HG02588 (cell line): ENCODE measurements around the gene DMC1.
"Not testable (repeated sequence)": the region's sequence is repeated elsewhere in the genome, so short reads cannot be mapped to it uniquely, and the experiment has no call there.

Experiments used
- ATAC-seq: cut with Tn5 transposase; IDR thresholded peaks from one replicate; pipeline ENCODE4 v1.9.1; 2021; ENCODE audit warnings: mild to moderate bottlenecking, moderate library complexity; ENCODE audit not compliant: unreplicated experiment

The DMC1 gene, protein sequence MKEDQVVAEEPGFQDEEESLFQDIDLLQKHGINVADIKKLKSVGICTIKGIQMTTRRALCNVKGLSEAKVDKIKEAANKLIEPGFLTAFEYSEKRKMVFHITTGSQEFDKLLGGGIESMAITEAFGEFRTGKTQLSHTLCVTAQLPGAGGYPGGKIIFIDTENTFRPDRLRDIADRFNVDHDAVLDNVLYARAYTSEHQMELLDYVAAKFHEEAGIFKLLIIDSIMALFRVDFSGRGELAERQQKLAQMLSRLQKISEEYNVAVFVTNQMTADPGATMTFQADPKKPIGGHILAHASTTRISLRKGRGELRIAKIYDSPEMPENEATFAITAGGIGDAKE

DNA sequence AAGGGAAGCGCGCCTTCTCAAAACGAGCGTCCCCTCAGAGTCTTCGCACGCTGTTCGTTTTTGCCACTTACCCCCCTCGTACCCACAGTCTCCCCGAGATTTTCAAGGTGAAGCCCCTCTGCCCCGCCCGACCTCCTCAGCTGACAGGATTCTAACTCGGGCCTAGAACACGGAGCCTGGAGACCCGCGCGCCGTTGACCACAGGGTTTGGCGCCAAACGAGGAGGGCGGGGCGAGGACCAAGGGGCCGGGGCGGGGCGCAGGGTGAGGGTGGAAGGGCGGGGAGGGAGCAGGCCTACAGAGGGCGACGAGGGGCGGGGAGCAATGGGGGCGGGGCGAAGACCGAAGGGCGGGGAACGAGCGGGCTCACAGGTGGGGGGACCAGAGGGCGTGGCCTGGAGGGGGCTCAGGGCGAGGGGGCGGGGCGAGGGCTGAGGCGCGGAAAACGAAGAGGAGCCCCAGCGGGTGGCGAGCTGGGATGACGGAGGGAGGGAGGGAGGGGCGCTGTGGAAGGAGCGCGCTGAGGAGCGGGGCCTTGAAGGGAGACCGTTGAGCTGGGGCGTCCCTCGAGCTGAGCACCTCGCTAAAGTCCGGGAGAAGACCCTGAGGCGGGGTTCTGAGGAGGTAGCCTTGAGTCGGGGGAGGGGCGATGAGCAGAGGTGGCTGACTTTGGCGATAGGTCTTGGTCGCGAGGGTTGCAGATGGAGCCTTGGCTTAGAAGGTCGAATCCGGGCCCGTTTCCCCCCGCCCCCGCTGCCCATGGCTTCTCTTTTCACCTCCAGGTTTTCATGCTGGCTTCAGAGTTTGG, at the start of gene DMC1:
Gene DMC1, minus strand, starts transcription at position 212 of the 807 bp plus-strand sequence. CDS start 1,927 bp downstream, outside the sequence.
- peak; percentile 66 for ATAC-seq

DNA sequence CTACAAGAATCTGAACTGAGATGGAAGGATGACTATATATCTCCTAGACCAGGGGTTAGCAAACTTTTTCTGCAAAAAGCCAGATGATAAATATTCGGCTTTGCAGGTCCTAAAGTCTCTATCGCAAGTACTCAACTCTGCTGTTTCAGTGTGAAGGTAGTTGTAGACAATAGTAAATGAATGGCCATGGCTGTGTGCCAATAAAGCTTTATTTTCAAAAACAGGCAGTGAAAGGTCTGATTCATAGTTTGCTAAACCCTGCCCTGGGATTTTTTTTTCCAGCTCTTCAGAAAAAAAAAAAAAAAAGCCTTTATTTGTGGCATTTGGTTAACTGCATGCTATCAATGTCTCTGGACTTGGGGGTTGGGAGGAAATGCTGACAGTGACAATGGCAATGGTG, 48.7 kb upstream of the DMC1 start:
- ATAC-seq, result no peak

DNA sequence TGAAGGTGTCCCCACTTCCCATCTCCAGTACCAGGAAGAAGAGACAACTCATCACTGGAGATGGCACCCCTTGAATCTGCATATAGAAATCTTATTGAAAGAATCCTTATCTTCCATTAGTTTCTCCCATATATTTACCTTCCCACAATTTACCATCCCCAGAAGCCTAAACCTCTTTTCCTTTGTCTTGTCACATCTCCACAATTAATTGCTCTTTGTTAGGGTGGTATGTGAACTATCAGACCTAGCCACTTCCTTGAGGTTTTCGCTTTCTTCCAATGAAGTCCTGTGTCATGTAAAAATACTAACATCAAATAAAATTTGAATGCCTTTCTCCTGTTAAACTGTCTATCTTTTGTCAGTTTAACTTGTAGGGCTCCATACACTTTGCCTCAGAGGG, 48.3 kb upstream of the DMC1 start:
- ATAC-seq, result no peak

DNA sequence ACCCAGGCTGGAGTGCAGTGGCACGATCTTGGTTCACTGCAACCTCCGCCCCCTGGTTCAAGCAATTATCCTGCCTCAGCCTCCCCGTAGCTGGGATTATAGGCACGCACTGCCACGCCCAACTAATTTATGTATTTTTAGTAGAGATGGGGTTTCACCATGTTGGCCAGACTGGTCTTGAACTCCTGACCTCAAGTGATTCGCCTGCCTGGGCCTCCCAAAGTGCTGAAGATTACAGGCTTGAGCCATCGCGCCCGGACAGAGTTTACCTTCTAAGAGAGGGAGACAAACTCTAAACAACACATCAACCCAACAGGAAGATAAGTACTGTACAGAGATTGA, 45.1 kb upstream of the DMC1 start:
- ATAC-seq, result not testable (repeated sequence)

DNA sequence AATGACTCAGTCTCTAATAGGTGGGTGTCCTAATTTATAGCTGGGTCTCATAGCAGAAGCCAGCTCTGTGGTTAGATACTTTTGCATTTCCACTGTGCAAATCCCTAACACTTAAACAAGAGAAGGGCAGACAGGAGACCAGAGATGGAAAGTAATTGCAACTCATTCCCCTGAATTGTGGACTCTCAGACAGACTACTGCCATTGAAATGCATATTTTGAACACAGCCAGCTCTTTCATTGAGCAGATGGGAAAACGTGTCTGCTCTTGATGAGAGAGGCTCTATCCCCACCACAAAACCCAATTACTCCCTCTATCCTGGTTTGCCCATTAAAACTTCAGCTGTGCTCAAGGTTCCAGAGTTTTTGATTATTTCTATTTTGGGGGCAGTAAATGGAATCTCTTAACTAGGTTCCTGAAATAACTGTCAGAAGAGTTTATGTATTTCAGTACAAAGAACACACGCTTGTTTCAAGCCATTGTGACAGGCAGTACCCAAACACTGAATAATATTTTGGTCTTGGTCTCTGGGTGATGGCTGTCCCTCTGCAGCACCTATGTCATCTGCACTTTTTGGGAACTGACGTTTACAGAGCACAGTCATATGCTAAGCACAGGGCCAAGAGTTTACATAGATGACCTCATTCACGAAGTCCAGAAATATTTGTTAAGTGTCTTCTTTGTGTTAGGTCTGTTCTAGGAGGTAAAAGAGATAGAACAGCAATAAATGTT, 44.5 kb upstream of the DMC1 start:
- ATAC-seq, result no peak

DNA sequence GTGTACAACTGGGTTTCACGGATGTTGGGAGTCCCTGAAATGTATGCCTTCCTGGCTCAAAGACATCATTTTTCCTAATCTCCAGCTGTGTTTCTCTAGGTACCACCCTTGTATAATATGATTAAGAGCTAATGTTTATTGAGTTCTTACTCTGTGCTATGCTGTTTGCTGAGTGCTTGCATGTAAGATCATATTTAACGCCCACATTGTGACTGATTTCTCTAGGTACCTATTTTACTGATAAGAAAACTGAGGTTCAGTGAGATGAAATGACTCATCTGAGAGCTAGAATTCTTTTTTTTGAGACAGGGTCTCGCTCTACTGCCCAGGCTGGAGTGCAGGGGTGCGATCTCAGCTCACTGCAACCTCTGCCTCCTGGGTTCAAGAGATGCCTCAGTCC, 43.6 kb upstream of the DMC1 start:
- no peak for ATAC-seq

DNA sequence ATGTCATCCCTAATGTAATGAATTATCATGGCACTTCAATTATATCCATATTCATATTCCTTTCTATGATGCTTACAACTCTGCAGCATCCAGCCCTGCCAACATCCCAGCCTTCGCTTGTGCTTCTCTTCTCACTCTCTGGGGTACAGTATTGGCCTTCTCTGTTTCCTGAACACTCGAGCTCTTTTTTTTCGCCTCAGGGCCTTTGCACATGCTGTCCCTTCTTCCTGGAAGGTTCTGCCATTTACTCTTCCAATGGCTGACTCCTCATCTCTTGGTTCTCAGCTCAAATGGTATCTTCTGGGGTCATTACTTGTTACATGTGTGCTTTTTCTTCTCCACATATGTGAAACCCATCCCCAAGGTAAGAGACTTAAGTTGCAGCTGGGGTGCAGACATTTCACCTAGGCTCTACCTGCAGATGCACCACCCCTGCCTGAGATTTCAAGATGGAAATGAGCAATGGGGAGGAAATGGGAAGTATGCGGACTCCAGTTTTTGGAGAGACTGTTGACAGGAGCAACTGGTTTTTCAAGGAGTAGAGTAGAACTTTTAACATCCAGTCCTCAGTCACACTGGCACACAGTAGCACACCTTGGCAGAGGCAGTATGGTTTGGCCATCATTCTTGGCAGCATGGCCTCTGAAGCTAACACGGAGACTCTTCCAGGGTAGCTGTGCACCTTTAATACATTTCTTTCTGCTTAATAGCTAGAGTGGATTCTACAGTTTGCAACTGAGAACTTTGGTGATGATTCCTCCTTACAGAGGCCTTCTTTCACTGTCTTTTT, 42.4 kb upstream of the DMC1 start:
- ATAC-seq, result no peak

DNA sequence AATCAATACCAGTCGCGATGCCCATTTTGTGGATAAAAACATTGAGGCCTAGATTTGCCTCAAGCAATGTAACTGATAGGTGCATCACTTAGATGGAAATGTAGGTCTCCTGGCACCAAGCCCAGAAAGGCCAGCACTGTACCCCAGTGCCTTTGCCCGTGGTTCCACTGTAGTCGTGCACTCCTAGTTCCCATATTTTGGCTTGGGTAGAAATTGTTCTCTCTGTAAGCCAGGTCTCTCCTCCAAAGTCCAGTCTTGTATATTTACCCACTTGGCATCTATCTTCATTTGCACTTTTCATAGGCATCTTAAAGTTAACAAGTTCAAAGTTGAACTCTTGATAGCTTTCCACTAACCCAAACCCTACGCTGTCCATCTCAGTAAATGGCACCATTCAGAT, 41.6 kb upstream of the DMC1 start:
- no peak for ATAC-seq

DNA sequence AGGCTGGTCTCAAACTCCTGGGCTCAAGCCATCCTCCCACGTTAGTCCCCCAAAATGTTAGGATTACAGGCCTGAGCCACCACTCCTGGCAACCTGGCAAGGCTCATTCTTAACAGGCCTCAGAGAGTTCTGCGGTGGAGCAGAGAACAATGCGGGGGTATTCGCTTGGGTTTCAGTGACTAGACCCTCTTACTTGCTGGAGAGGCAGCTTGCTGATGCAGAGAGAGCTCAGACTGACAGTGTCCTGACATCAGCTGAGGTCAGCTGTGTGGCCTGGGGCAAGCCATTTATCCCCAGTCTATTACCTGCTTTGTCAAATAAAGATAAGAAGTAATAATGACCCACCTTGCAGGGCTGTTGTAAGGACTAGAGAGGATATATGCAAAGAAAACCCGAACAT, 40.3 kb upstream of the DMC1 start:
- no peak for ATAC-seq

DNA sequence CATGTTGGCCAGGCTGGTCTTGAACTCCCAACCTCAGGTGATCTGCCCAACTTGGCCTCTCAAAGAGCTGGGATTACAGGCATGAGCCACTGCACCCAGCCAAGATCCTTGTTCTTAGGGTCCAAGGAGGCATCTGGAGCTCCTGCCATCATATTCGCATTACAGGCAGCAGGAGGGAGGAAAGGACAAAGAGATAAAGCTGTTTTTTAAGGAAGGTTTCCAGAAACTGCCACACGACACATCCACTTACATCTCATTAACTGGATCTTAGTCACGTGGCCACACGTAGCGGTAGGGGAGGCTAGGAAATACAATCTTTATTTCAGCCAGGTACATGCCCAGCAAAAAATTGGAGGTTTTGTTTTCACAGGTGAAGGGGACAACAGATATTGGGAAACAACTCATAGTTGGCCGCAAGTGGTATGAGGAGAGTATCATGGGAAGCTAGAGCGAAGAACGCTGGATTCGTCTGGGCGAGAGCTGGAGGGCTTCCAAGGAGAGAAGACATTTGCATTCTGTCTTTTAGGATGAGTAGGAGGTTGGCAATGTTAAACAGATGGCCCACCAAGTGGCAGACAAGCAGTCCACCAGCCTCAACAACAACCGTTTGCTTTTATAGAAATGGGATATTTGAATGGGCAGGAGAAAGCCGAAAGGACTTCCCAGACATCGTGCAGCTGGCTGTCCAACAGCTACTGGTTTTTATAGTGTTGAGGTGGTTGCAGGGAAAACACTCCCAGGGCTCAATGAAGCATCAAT, 39.2 kb upstream of the DMC1 start:
- no peak for ATAC-seq

DNA sequence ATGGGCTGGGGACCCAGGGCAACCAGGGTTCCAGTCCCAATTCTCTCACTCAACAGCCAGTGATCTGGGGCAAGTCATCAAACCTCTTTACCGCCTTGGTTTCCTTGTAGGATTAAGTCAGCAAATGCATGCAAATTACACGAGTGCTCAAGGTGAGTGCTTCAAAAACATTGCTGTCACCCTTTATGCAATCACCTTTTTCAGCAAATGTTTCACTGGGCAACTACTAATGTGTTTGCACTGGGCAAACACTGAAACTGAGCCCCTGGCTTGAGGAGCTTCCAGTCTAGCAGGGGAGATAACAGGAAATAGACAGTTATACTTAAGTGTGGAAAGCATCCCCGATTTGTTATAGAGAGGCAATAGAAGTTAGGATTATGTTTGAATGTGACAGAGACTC, 37.7 kb upstream of the DMC1 start:
- ATAC-seq, result no peak

DNA sequence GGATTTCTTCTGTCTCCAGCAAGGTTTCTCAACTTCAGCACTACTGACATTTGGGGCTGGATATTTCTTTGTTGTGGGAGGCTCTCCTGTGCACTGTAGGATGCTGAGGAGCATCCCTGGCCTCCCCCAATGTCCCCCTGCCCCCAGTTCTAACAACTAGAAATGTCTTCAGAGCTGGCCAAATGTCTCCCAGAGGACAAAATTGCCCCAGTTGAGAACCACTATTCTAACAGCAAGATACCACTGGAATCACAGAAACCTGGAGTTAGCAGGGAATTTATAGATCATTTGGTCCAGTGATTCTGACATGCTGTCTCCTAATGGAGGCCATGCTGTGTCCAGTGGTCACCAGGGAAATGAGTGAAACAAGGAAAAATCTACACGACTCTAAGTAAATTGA, 32.2 kb upstream of the DMC1 start:
- ATAC-seq, result no peak

DNA sequence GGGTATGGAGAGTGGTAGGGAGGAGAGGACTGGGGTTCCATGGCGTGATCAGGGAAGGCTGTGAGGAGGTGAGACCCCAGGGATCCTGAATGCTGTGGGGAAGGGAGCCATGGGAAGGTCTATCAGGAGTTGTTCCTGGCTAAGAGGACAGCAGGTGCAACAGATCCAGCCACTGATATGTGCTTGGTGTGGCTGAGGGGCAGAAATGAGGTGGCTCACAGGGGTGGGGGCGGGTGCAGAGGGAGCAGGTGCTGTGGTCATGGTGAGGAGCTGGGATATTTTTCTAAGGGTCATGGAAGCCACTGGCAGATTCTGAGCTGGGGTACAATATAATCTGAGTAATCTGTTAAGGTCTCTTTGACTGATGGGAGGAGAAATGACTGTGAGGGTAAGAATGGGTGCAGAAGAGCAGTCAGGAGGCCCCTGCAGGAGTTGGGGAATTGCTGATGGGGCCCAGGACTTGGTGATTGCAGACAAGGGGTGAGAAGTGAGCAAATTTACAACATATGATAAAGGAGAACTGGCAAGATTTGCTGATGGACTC, 31.3 kb upstream of the DMC1 start:
- ATAC-seq, result no peak

DNA sequence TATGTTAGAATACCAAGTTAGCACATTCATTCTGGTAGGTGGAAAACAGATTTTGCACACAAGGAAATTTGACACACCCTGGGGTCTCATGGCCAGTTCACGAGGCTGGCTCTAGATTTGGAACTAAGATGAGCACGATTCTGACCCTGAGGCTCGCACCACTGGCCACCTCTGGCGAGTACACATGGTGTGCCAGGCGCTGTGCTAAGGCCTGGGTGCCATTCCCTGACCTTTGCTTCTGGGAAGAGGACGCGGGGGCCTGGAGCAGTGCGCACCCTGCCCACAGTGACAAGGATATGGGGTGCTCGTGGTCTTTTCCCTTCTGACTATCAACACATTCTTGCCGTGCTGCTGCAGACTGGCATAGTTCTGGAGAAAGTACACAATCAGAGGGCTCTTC, 29.5 kb upstream of the DMC1 start:
- no peak for ATAC-seq

DNA sequence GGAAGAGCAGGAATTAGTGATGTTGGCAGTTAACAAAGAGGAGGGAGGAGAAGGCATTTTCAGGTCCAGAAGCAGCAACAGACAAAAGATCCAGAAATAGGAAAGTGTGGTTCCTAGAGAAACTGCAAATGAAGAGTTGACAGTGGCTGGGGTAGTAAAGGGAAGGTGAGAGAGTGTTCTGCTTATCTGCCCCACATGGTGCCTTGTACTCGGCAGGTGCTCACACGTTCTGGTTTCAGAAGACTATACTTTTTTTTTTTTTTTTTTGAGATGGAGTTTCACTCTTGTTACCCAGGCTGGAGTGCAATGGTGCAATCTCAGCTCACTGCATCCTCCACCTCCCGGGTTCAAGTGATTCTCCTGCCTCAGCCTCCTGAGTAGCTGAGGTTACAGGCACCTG, 12.9 kb upstream of the DMC1 start:
- ATAC-seq, result not testable (repeated sequence)

DNA sequence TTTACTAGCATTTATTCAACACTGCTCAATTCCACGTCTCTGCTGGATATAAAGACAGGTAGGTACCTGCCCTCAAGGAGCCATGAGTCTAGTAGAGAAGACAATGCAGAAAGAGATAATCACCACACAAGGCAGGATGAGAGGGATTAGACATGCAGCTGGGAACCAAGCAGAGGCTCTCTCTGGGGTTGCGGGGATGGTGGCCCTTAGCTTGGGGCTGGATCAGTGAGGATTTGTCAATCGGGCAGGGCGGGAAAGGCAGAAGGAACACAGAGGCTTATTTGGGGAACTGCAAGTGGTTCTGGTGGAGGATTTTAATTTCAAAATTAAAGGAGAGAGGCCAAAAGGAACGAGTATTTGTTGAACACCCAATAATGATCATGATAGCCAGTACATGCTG, 8.5 kb upstream of the DMC1 start:
- no peak for ATAC-seq

DNA sequence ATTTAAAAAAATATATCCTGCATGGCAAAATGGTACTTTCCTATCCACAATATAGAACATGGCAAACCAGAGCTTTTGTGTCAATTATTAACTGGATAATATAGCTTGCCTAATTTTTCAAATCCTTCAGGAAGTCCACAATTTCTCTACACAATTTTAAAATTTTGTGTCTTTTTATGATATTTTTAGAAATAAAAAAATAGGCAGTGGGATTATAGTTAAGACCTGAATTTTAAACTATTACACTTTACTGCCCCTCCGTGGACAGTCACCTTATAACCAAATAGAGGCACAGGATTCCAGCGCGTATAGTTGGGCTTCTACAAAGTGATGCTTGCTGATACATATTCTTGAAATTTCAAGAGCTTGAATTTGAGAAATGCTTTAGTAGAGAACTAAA, 2.1 kb upstream of the DMC1 start:
- no peak for ATAC-seq

DNA sequence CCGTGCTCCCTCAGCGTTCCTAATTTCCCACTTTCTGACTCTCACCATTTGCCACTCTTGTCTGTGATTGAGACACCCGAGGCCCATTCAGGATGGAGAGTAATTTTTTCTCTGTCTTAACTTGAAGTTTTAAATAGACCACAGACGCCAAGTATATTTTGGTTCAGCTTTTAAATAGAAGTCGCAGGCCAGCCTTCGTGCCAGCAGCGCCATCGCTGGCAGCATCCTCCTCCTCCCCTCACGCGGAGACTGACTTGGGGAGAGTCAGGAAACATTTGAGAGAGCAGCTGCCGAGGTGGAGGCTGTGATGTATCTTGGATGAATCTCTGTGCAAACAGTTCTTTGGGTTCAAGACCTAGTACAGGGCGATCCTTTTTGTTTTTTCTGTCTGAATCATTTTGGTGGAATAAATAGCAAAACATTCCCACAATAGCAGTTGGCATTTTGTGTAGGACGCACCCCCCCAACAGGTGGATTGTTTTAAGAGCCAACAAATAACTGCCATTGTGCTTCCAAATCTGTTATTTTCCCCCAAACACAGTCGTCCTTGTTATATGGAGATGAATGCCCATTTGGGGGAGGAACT, 889 bp upstream of the DMC1 start:
- no peak for ATAC-seq

DNA sequence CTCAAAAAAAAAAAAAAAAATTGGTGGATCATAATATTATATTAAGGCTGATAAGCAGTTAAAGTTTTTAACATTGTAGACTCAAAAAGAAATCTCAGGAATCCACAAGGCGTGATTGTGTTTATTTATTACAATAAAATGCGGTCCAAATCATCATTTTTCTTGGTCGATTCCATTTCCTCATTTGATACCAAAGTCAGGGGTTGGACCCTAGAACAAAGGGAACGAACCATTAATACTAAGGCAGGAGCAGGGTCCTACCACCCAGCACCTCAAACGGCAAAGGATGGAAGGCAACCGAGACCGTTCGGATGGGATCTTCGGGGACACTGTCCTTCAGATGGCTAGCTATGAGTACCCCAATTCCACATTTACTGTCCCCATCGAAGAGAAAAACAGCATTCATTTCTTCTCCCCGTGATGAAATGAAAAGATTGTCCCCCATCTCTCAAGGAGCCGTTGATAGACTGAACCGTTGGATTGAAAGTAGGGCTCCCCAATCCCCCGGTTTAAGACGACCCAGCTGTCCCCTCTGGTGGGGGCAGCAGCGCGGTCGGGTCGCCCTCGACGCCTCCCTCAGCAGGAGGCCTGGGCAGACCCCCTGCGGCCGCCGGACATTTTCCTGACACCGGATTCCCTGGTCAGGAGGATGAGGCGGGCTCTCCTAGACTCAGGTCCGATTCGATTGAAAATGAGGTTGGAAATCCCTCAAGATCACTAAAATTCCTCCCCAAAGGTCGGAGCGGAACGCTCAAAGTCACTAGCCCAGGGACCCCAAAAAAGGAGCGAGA, 607 bp downstream of the DMC1 start:
- ATAC-seq, result peak; percentile 10
